PC-3 (cell line): ENCODE data around the gene AP5Z1.

Experiments
- EZH2phosphoT487 ChIP-seq: fragments of 300-600 bp; sonication (generic); IDR thresholded peaks from 2 replicates; pipeline ENCODE4 v1.6.1; 2018; ENCODE audit warnings: mild to moderate bottlenecking, antibody characterized with exemption, low read length, borderline replicate concordance
- TF ChIP-seq, protein P1 (sequence below): fragments of 300-600 bp; sonication (generic); conservative IDR thresholded peaks from 2 replicates; pipeline ENCODE4 v1.5.1; 2017; ENCODE audit warnings: antibody characterized with exemption, low read depth, mild to moderate bottlenecking, low read length

DNA sequence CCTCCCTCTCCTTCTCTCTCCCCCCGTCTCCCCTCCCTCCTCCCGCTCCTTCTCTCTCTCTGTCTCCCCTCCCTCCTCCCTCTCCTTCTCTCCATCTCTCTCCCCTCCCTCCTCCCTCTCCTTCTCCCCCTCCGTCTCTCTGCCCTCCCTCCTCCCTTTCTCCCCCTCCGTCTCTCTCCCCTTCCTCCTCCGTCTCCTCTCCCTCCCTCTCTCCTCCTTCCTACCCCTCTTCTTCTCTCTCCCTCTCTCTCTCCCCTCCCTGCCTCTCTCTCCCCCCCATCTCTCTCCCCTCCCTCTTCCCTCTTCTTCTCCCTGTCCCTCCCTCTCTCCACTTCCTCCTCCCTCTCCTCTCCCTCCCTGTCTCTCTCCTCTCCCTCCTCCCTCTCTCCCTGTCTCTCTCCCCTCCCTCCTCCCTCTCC lies 32.2 kb downstream of the AP5Z1 start:
- TF ChIP-seq, protein P1, sequence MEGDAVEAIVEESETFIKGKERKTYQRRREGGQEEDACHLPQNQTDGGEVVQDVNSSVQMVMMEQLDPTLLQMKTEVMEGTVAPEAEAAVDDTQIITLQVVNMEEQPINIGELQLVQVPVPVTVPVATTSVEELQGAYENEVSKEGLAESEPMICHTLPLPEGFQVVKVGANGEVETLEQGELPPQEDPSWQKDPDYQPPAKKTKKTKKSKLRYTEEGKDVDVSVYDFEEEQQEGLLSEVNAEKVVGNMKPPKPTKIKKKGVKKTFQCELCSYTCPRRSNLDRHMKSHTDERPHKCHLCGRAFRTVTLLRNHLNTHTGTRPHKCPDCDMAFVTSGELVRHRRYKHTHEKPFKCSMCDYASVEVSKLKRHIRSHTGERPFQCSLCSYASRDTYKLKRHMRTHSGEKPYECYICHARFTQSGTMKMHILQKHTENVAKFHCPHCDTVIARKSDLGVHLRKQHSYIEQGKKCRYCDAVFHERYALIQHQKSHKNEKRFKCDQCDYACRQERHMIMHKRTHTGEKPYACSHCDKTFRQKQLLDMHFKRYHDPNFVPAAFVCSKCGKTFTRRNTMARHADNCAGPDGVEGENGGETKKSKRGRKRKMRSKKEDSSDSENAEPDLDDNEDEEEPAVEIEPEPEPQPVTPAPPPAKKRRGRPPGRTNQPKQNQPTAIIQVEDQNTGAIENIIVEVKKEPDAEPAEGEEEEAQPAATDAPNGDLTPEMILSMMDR = no peak
- no peak for TF ChIP-seq EZH2phosphoT487
